H1 (cell line): ENCODE measurements around the gene CPEB3. TPM values are rescaled to one million over a fixed set of nuclear protein-coding genes. Genes with fewer than 3 reads are reported as not detected.

Experiments
- CBX5 ChIP-seq: fragments of 300-800, 300-1000 bp; sonication (generic); IDR thresholded peaks from 2 replicates; pipeline ENCODE4 v1.7.1; 2016; ENCODE audit warnings: antibody characterized with exemption, low read length, low read depth
- POLR2A ChIP-seq, 2 experiments: IDR thresholded peaks; 1 replicate in 1 of 2; 2 replicates in 1 of 2; pipeline ENCODE4 v1.6.1; 2011; ENCODE audit warnings: low read depth in 2 of 2, low read length in 2 of 2, mild to moderate bottlenecking in 2 of 2; ENCODE audit errors: control extremely low read depth in 1 of 2
- RNF2 ChIP-seq: fragments of 200-900, 300-1000 bp; sonication (generic); IDR thresholded peaks from 2 replicates; pipeline ENCODE4 v1.7.1; 2016; ENCODE audit warnings: borderline replicate concordance, low read depth, mild to moderate bottlenecking, antibody characterized with exemption, low read length; ENCODE audit not compliant: poor library complexity, severe bottlenecking; ENCODE audit errors: missing control alignments
- SRF ChIP-seq: IDR thresholded peaks from 2 replicates; pipeline ENCODE4 v1.6.1; 2011; ENCODE audit warnings: mild to moderate bottlenecking, low read depth, low read length, moderate library complexity
- TAF1 ChIP-seq: IDR thresholded peaks from 2 replicates; pipeline ENCODE4 v1.6.1; 2011; ENCODE audit warnings: mild to moderate bottlenecking, low read depth, low read length
- ZNF274 ChIP-seq: IDR thresholded peaks from 2 replicates; pipeline ENCODE4 v1.7.0; 2012; ENCODE audit warnings: low read length, borderline replicate concordance; ENCODE audit errors: extremely low read depth
- polyA plus RNA-seq, 7 experiments: library from polyadenylated mRNA; depleted of rRNA in 3 of 7; stranded (reverse) in 5 of 7; unstranded in 2 of 7; fragments of >200 nt in 5 of 7; fragments of 200-250 nt in 2 of 7; gene quantifications; 1 replicate in 5 of 7; 2 replicates in 1 of 7; 4 replicates in 1 of 7; pipeline versions ENCODE4 v1.2.1 to v1.2.3, GENCODE V29; 2011 to 2013; ENCODE audit warnings: missing spikeins in 2 of 7, mixed read lengths in 2 of 7
- total RNA-seq: library from RNA; stranded (reverse); fragmentation: NEBNext Ultra II Directional; extraction: Animal tissue kit (Norgen Biotek cat#: 25700); gene quantifications from 2 replicates; pipeline ENCODE4 v1.2.1, GENCODE V29; 2021

Gene CPEB3
- total and polyA plus RNA-seq, 2 of the 8 experiments (the other 6 are each of a cell fraction or from before 2014, with no cell fraction given) = 0.39 to 1.7 TPM

GRCh38 chr10:92150823-92151222, 140.1 kb downstream of the CPEB3 start (continued):
- no peak for TF ChIP-seq CBX5
- TF ChIP-seq RNF2 = no peak
- TF ChIP-seq POLR2A (IDR thresholded peaks at IDR 0.05; ENCODE audit: control extremely low read depth in 1 of 2, low read depth in 2 of 2, low read length in 2 of 2) = no peak
- TF ChIP-seq SRF = no peak
- no peak for TF ChIP-seq TAF1
- no peak for TF ChIP-seq ZNF274
- TF ChIP-seq, all 59 proteins: peak for 0
